Fibroblast of villous mesenchyme (primary cell): ENCODE results near the gene MAPK1IP1L. TPM values are rescaled to one million over a fixed set of nuclear protein-coding genes. Genes with fewer than 3 reads are reported as not detected.
"Not testable (repeated sequence)": the region's sequence is repeated elsewhere in the genome, so short reads cannot be mapped to it uniquely, and the experiment has no call there.

Source experiments
- DNase-seq: peaks from one replicate; pipeline ENCODE4 v3.0.0-alpha.2; 2010; ENCODE audit warnings: low read depth
- H3K4me3 ChIP-seq: 2 replicates; pipeline ENCODE4 v1.5.1; 2011; ENCODE audit warnings: low read depth, mild to moderate bottlenecking, low read length
- total RNA-seq: library from RNA; depleted of rRNA; stranded (reverse); fragments of >200 nt; gene quantifications from 2 replicates; pipeline ENCODE4 v1.2.3, GENCODE V29; 2012
- TF ChIP-seq, protein P1 (sequence below): IDR thresholded peaks from 2 replicates; pipeline ENCODE4 v1.5.1; 2012; ENCODE audit warnings: low read depth, mild to moderate bottlenecking, low read length; ENCODE audit not compliant: insufficient read depth

Gene MAPK1IP1L
- 36.1 and 49.2 TPM in 2 replicates for total RNA-seq

DNA sequence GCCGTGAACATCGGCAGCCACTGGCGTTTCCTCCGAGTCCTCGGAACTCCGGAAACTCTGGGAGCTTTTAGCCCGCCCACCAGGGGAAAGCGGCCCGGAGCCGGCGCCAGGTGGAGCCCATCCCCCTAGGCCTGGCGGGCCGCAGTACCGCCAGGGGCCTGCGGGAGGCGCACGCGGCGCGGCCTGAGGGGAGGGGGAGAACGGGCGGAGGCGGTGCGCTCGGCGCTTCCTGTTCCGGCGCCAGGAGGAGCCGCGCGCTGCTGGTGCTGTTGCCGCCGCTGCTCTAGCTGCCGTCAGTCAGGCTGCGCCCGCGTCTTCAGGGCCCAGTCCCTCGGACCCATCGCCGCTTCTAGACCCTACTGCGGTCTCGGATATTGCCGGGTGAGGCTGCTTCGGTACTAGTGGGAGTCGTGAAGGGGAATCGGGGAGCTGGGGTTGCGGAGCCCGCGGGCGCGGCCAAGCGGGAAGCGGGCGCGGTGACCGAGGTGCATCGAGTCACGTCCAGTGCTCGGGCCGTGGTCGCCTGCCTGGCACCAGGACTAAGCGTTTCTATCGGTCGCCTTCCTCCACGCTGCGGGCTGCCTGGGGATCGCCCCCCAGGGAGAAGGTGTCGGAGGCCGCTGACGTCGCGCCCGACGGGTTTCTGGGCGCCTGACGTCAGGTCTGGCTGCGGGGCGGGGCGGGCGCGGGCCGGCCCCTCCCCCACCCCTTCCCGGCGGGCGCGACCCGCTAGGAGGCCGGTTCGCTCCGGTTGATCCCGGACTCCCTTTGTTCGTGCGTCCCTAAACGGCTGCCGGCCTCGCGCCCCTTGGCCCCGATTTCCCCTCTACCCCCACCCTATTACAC, at the start of gene MAPK1IP1L:
TSS of gene MAPK1IP1L (plus strand) at position 225 of the 846 bp plus-strand sequence. CDS start 10,037 bp downstream, outside the sequence.
- TF ChIP-seq, protein P1, sequence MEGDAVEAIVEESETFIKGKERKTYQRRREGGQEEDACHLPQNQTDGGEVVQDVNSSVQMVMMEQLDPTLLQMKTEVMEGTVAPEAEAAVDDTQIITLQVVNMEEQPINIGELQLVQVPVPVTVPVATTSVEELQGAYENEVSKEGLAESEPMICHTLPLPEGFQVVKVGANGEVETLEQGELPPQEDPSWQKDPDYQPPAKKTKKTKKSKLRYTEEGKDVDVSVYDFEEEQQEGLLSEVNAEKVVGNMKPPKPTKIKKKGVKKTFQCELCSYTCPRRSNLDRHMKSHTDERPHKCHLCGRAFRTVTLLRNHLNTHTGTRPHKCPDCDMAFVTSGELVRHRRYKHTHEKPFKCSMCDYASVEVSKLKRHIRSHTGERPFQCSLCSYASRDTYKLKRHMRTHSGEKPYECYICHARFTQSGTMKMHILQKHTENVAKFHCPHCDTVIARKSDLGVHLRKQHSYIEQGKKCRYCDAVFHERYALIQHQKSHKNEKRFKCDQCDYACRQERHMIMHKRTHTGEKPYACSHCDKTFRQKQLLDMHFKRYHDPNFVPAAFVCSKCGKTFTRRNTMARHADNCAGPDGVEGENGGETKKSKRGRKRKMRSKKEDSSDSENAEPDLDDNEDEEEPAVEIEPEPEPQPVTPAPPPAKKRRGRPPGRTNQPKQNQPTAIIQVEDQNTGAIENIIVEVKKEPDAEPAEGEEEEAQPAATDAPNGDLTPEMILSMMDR: peak; percentile 99
- peak; percentile 93 for DNase-seq
- peak within 1 kb of the TSS; percentile 100 for H3K4me3 ChIP-seq

DNA sequence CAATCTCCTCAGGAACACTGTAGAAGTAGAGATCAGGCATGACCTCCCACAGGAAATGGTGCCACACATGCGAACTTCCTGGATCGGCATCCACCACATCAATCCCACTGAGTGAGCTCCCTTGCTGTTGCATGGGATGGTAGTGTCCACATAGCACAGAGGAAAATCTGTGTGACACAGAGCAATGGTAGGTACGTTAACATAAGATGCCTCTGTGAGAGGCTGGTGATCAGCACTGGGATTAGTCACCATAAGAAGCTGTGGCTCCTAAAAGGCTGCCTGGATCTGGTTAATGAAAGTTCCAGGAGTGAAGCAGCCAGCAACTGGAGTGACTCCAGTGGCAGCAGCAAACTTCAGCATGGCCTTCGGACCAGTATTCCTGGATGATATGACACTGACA, 46.4 kb upstream of the MAPK1IP1L start:
- TF ChIP-seq, protein P1: no peak
- no peak for DNase-seq
- H3K4me3 ChIP-seq: no peak overlapping the region

DNA sequence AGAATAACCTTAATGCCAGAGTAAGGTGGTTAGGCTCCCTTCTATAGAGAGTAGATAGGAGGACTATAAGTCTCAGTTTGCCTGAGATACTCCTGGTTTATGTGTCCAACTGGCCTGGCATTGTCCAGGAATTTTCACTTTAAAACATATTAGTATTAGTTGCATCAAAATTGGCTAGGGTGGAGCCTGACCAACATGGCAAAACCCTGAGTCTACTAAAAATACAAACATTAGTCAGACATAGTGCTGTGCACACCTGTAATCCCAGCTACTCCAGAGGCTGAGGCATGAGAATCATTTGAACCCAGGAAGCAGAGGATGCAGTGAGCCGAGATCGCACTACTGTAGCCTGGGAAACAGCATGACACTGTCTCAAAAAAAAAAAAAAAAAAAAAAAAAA, 36.4 kb upstream of the MAPK1IP1L start:
- DNase-seq: no peak
- TF ChIP-seq, protein P1: no peak
- no peak overlapping the region for H3K4me3 ChIP-seq

DNA sequence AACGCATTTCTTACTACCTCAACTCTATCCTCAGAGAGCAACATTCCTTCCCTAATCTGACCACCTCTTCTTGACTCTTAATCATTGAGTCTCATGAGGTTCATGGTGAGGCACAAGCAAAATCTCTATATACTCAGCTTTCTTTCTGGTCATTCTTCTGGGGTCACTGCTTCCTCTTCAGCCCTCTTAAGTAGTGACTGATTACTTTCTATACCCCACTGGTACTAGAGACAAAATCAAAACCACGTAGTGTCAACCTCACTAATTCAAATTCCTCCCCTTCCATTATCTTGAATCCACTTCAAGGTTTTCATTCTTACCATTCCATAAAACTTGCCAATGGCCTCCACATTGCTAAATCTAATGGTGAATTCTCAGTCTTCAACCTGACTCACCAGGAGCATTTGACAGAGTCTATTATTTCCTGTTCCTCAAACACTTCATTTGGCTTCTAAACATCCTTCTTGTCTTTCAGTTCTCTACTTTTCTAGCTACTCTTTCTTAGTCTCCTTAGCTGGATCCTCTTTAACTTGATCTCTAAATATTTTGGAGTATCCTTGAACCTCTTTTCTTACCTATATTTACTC, 31.4 kb upstream of the MAPK1IP1L start:
- DNase-seq: no peak
- TF ChIP-seq, protein P1: no peak

DNA sequence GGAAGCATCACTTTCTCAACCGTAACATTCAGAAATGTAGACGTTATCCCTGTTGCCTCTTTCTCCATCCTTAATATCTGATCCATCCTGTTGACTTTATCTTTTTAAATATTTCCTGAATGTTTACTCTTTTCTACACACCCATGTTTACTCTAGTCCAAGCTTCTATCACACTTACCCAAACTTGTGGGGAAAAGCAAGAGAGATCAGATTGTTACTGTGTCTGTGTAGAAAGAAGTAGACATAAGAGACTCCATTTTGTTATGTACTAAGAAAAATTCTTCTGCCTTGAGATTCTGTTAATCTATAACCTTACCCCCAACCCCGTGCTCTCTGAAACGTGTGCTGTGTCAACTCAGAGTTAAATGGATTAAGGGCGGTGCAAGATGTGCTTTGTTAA, 27.1 kb upstream of the MAPK1IP1L start:
- not testable (repeated sequence) for DNase-seq, H3K4me3 ChIP-seq

More for the DNA sequence above, 31.4 kb upstream of the MAPK1IP1L start:
- no peak overlapping the region for H3K4me3 ChIP-seq

DNA sequence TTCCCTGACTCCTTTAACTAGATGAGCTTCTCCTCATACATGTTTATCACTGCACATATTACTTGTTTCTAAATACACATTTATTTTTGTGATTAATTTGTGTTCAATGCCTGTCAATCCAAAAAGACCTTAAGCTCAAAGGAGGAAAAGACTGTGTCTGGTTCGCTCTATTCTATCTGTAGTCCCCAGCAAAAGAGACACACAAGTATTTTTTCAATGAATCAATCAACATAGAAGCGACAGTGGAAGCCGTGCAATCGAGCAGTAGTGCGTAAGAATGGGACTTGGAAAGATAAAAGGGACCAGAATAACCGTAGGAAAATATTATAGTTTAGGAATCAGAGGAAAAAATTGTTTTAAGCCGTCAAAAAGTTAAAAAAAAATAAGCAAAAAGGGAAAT, 25.5 kb upstream of the MAPK1IP1L start:
- TF ChIP-seq, protein P1: no peak
- DNase-seq: no peak
- peak overlapping the region; percentile 95 for H3K4me3 ChIP-seq

DNA sequence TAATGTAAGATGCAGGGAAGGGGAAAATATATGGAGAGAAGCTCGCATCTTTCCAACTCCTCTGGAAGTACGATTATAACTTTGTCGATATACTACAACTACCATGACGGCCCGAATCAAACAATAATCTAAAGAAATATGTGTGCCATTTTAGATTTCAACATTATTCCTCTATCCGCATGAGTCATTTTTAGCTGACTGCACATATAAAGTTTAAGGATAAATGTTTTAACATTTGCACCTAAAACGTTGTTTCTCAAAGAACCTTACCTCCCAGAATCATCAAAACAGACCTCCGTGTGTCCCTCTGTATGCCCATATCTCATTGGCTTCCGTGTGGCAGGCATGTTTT, 25.0 kb upstream of the MAPK1IP1L start:
- peak overlapping the region; percentile 95 for H3K4me3 ChIP-seq
- no peak for DNase-seq
- TF ChIP-seq, protein P1: no peak
